Activated naive CD8-positive, alpha-beta T cell (primary cell): ENCODE measurements around the gene USP31.
A peak's percentile ranks its signal among the peaks of the same experiment; 100 is the strongest.

Experiments used
- H3K27ac Mint-ChIP-seq: one replicate; pipeline ENCODE4 v1.8.0; 2021; ENCODE audit warnings: mixed read lengths
- H3K27me3 Mint-ChIP-seq: one replicate; pipeline ENCODE4 v1.8.0; 2021; ENCODE audit warnings: mixed read lengths
- H3K36me3 Mint-ChIP-seq: one replicate; pipeline ENCODE4 v1.8.0; 2021; ENCODE audit warnings: mixed read lengths
- H3K4me1 Mint-ChIP-seq: one replicate; pipeline ENCODE4 v1.8.0; 2021; ENCODE audit warnings: low read depth, mixed read lengths
- H3K4me3 Mint-ChIP-seq: one replicate; pipeline ENCODE4 v1.8.0; 2021; ENCODE audit warnings: mild to moderate bottlenecking, mixed read lengths
- H3K9me3 Mint-ChIP-seq: one replicate; pipeline ENCODE4 v1.8.0; 2021; ENCODE audit warnings: low read depth, mixed read lengths

The USP31 gene

GRCh38 chr16:23024044-23024443 is 125.2 kb downstream of the USP31 start:
- Mint-ChIP-seq H3K9me3 (peaks cover 5% of the 10 kb centered on the region), H3K27me3 (peaks cover 9% of the 10 kb centered on the region), H3K36me3 (no peaks in the 10 kb centered on the region), H3K27ac (no peak overlapping the region), H3K4me3 (no peak overlapping the region), H3K4me1 (no peaks in the 10 kb centered on the region)

DNA sequence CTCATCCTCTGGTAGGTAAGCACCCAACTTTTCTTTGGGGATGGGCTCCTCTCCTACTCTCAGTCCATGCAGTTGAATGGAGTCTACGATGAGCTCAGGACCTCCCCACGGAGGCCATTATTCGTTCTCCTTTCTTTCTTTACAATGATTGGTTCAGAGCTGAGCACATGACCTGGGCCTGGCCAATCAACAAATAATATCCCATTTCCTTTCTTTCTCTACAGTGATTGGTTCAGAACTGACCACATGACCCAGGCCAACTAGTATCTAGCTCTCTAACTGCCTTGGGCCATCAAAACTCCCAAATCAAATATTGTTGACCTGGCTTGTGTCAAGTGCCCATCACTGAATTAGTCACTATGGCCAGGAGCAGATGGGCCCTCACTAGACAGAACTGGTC is 129.2 kb downstream of the USP31 start:
- Mint-ChIP-seq H3K36me3 (no peaks in the 10 kb centered on the region), H3K9me3 (peaks cover 5% of the 10 kb centered on the region), H3K27ac (no peak overlapping the region), H3K27me3 (peaks cover 11% of the 10 kb centered on the region), H3K4me1 (no peaks in the 10 kb centered on the region), H3K4me3 (no peak overlapping the region)

DNA sequence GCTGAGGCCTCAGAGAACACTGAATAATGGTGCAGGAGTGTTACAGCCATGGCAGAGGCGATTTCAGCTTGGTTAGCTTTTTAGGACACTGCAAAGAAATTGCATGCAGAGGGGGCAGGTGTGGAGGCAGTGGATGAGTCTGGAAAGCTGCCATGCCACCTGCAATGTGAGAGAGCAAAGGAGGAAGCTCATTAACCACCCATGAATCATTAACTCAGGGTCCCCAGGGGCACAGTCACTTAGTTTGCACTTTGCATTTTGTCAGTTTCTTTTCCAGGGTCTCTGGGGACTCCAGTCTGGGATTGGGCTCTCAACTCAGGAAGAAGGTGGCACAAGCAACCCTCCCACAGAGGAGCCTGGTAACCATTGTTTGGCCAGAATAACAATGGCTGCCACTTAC is 132.9 kb downstream of the USP31 start:
- peaks cover 16% of the 10 kb centered on the region for H3K27me3 Mint-ChIP-seq
- H3K27ac Mint-ChIP-seq: no peak overlapping the region
- H3K9me3 Mint-ChIP-seq: peaks cover 5% of the 10 kb centered on the region
- H3K4me1 Mint-ChIP-seq: no peaks in the 10 kb centered on the region
- H3K36me3 Mint-ChIP-seq: no peaks in the 10 kb centered on the region
- no peak overlapping the region for H3K4me3 Mint-ChIP-seq

- no peak overlapping the region for H3K27ac Mint-ChIP-seq
- H3K4me1 Mint-ChIP-seq: no peaks in the 10 kb centered on the region
- H3K36me3 Mint-ChIP-seq: no peaks in the 10 kb centered on the region
- H3K27me3 Mint-ChIP-seq: peaks cover 13% of the 10 kb centered on the region
- H3K9me3 Mint-ChIP-seq: peaks cover 5% of the 10 kb centered on the region
- H3K4me3 Mint-ChIP-seq: no peak overlapping the region
These were observed 133.7 kb downstream of the USP31 start for GRCh38 chr16:23015580-23015979.

DNA sequence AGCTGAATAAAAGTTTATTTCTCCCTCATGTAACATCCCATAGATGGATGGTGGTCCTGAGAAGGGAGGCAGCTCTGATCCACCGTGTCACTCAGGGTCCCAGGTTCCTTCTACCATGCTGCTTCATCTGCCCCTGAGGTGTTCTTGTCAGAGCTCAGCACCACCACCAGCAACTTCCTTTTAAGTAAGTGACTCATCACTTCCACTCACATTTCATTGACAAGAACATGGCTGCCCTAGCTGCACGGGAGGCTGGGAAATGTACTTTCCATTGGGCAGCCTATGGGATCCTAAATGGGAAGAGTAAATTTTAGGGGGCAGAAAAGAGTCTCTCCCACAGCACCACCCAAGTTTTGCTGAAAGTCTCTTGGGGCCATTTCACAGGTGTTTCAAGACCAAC is 134.7 kb downstream of the USP31 start:
- no peak overlapping the region for H3K4me3 Mint-ChIP-seq
- no peaks in the 10 kb centered on the region for H3K36me3 Mint-ChIP-seq
- peaks cover 10% of the 10 kb centered on the region for H3K27me3 Mint-ChIP-seq
- H3K4me1 Mint-ChIP-seq: no peaks in the 10 kb centered on the region
- H3K9me3 Mint-ChIP-seq: no peaks in the 10 kb centered on the region
- peak overlapping the region; percentile 42 for H3K27ac Mint-ChIP-seq
